ENCODE results near the gene HADHA. TPM values are rescaled to one million over a fixed set of nuclear protein-coding genes. Genes with fewer than 3 reads are reported as not detected.

Gene HADHA
- total RNA-seq (2022; extraction: Qiagen RNA extraction) = 112 to 149 TPM (median 119 TPM) in 5 replicates

GRCh38 chr2:26244309-26245230 is at the start of gene HADHA, which contains the start of gene HADHB:
Gene HADHA, minus strand, starts transcription at chr2:26244632. Its CDS starts 36 bp downstream, at chr2:26244596.
Gene HADHB, plus strand, starts transcription at chr2:26244939. Its CDS starts 9,316 bp downstream, at chr2:26254255.

DNA sequence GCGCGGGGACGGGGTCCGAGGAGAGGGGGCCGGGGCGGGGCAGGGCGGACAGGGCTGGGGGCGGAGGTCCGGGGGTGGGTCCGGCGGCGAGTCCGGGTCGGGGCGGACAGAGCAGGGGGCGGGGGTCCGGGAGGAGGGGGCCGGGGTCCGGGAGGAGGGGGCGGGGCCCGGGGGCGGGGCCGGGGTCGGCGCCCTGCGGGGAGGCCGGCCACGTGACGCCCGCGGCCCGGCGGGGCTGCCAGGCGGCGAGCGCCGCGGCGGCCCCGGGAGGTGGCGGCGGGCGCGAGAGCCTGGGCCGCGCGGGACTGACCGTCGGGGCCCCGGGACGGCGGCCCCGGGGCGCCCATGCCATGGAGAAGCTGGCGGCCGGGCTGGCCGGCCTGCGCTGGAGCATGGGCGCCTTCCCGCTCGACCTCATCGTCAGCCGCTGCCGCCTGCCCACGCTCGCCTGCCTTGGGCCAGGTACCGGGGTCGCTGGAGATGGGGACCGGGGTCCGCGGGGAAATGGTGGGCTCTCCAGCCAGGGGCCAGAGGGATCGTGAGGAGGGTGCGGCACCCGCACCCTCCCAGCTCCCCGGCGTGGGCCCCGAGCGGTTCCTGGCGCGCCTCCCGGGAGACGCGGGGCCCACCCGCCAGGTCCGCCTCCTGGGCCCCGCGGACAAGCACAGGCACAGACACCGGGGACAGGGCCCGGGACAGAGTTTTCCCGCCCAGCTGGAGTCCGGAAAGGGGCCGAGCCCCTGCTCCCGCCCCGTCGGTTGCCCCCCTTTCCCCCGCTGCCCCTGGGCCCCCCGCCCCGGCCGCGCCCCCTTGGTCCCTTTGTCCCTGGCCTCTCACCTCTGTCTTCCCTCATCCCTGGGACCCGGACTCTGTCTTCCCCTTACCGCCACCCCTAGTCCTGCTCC is 71.3 kb downstream of the HADHA start, which contains the start of gene GAREM2:
Gene GAREM2 (plus strand): TSS at position 218 of the 905 bp plus-strand sequence. CDS start 133 bp downstream, at position 351.

Other genes starting within 250 kb of the HADHA start
- gene RAB10, start 210.5 kb downstream of the HADHA start, total RNA-seq (2022; extraction: Qiagen RNA extraction) = 220 to 313 TPM (median 234 TPM) in 5 replicates
- 6.1 to 8.0 TPM (median 7.4 TPM) in 5 replicates for gene GAREM2, start 71.5 kb downstream of the HADHA start, total RNA-seq (2022; extraction: Qiagen RNA extraction)
- 90.9 to 97.9 TPM (median 97.4 TPM) in 5 replicates for gene HADHB, start 307 bp upstream of the HADHA start, total RNA-seq (2022; extraction: Qiagen RNA extraction)
- gene SELENOI, start 101.5 kb upstream of the HADHA start, total RNA-seq (2022; extraction: Qiagen RNA extraction) = 14.5 to 17.1 TPM (median 16.0 TPM) in 5 replicates
- 0.06 to 0.15 TPM (median 0.10 TPM) in 4 of 5 replicates, not detected in the other for gene ADGRF3, start 102.2 kb upstream of the HADHA start, total RNA-seq (2022; extraction: Qiagen RNA extraction)
- 0.11 to 0.35 TPM (median 0.29 TPM) in 5 replicates for gene DRC1, start 157.3 kb upstream of the HADHA start, total RNA-seq (2022; extraction: Qiagen RNA extraction)
- gene OTOF, start 233.5 kb upstream of the HADHA start, total RNA-seq (2022; extraction: Qiagen RNA extraction) = 0.11 to 0.26 TPM (median 0.13 TPM) in 5 replicates